Adipocyte (in vitro differentiated cells): ENCODE results near the gene OSTM1.

Experiments used
- DNase-seq: peaks from one replicate; pipeline ENCODE4 v3.0.0-alpha.2; 2015; ENCODE audit warnings: low read depth
- H3K27me3 ChIP-seq: replicated peaks from 2 replicates; pipeline ENCODE4 v1.7.0; 2013; ENCODE audit warnings: mild to moderate bottlenecking, low read length, moderate library complexity; ENCODE audit not compliant: control insufficient read depth, insufficient read depth
- H3K36me3 ChIP-seq: 2 replicates; pipeline ENCODE4 v1.7.0; 2013; ENCODE audit warnings: low read length, mild to moderate bottlenecking, moderate library complexity; ENCODE audit not compliant: control insufficient read depth, insufficient read depth, severe bottlenecking
- H3K4me1 ChIP-seq: 2 replicates; pipeline ENCODE4 v1.7.0; 2013; ENCODE audit warnings: mild to moderate bottlenecking, low read length, moderate library complexity; ENCODE audit not compliant: control insufficient read depth, insufficient read depth
- H3K4me3 ChIP-seq: 2 replicates; pipeline ENCODE4 v1.7.0; 2013; ENCODE audit warnings: mild to moderate bottlenecking, low read length, moderate library complexity
- H3K9ac ChIP-seq: 2 replicates; pipeline ENCODE4 v1.7.0; 2013; ENCODE audit warnings: mild to moderate bottlenecking, low read length, moderate library complexity
- H3K9me3 ChIP-seq: 2 replicates; pipeline ENCODE4 v1.7.0; 2013; ENCODE audit warnings: mild to moderate bottlenecking, low read length, moderate library complexity; ENCODE audit not compliant: control insufficient read depth

The OSTM1 gene, protein sequence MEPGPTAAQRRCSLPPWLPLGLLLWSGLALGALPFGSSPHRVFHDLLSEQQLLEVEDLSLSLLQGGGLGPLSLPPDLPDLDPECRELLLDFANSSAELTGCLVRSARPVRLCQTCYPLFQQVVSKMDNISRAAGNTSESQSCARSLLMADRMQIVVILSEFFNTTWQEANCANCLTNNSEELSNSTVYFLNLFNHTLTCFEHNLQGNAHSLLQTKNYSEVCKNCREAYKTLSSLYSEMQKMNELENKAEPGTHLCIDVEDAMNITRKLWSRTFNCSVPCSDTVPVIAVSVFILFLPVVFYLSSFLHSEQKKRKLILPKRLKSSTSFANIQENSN

DNA sequence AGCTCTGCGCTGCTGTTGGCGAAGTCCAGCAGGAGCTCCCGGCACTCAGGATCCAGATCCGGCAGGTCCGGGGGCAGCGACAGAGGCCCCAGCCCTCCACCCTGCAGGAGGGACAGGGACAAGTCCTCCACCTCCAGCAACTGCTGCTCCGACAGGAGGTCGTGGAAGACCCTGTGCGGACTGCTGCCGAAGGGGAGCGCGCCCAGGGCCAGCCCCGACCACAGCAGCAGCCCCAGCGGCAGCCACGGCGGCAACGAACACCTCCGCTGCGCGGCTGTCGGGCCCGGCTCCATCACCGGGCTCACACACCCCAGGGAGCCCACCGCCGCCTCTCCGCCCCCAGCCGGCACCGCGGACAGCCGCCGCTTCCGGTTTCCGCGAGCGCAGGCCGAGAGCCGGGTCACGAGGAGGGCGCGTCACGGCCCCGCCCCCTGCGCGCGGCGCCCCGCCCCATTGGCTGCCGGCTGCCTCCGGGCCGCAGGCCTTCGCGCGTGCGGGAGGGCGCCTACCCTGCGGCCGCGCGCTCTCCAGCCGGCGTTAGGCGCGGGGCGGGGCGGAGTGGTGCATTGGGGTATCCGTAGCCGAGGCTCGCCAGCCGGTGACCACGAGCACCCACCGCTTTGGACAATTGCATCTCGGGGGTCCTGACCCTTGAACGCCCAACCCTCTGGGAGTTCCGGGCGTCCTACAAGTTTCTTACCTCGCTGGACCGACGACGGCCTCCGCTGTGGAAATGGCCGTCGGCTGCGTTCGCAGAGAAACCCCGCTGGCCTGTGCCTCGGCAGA, at the start of gene OSTM1:
TSS of gene OSTM1 (minus strand) at position 383 of the 786 bp plus-strand sequence. CDS start at position 293, 90 bp downstream.
- Histone ChIP-seq H3K27me3 (no peaks in the 10 kb centered on the region), H3K9ac (peak within 1 kb of the TSS; percentile 96), H3K36me3 (no peaks in the 10 kb centered on the region), H3K4me3 (peak within 1 kb of the TSS; percentile 94), H3K4me1 (peaks cover 14% of the 10 kb centered on the region), H3K9me3 (no peaks in the 10 kb centered on the region)
- DNase-seq, result peak; percentile 97

DNA sequence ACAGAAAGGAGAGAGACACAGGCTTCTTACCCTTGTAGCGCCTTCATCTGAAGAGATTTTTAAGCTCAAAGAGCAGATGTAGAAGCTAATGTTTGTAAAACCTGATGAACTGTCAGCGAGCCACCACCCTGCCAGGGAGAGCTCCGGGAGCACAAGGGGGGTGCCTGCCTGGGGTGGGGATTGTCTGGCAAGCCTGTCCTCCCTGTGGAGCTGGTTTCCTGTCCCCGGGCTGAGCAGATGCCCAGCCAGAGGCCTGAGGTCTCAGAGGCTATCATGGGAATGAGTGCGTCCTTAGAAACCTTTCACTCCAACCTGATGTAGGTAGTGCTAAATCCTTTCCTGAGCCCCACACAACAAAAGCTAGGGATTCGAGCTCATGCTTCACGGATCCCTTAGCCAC, 49.4 kb upstream of the OSTM1 start:
- no peak for DNase-seq
- no peak overlapping the region for H3K4me3 ChIP-seq
- peaks cover 2% of the 10 kb centered on the region for H3K4me1 ChIP-seq
- no peak overlapping the region for H3K9ac ChIP-seq
- no peaks in the 10 kb centered on the region for H3K36me3 ChIP-seq
- peaks cover 89% of the 10 kb centered on the region for H3K27me3 ChIP-seq
- peaks cover 8% of the 10 kb centered on the region for H3K9me3 ChIP-seq

DNA sequence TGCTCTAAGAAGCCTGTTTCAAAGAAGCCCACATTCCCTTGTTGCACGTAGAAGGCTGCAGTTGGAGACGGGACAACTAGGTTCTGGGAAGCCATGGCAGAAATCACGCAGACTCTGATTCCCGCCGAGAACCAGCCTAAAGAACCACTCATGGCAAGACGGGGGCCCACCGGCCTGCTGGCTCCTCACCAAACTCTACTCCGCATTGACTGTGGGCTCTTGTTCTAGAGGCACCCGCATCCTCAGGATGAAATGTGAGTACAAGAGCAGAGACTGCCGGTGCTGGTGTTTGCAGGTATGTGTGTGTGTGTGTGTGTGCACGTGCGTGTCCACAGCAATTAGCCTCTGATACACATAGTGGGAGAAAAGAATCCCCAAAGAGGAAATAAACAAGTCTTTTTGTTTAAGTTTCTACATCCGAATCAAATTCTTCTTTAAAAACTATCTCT, 49.0 kb upstream of the OSTM1 start:
- no peaks in the 10 kb centered on the region for H3K36me3 ChIP-seq
- no peak overlapping the region for H3K4me3 ChIP-seq
- H3K9me3 ChIP-seq, result peaks cover 8% of the 10 kb centered on the region
- DNase-seq, result no peak
- H3K4me1 ChIP-seq, result peaks cover 6% of the 10 kb centered on the region
- H3K27me3 ChIP-seq, result peaks cover 91% of the 10 kb centered on the region
- H3K9ac ChIP-seq, result no peak overlapping the region

DNA sequence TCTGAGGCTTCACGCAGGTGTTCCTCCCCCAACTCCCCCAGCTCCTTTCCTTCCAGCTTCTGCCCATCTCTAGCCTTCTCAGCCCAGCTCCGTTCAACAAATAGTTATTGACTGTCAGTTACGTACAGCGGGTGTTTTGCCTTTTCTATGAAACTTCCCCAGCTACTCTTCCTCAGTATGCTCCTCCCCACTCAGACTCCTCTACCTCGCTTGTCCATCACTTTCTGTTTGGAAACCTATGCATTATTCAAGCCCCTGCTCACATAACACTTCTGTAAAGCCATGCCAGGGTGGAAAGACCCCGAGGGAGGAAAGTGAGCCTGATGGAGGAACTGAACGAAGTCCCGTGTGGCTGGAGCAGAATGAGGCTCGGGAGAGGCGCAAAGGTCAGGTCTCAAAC, 47.1 kb upstream of the OSTM1 start:
- peaks cover 85% of the 10 kb centered on the region for H3K27me3 ChIP-seq
- H3K4me1 ChIP-seq, result peaks cover 11% of the 10 kb centered on the region
- H3K9ac ChIP-seq, result no peak overlapping the region
- DNase-seq, result no peak
- H3K4me3 ChIP-seq, result no peak overlapping the region
- H3K9me3 ChIP-seq, result peaks cover 8% of the 10 kb centered on the region
- no peaks in the 10 kb centered on the region for H3K36me3 ChIP-seq

DNA sequence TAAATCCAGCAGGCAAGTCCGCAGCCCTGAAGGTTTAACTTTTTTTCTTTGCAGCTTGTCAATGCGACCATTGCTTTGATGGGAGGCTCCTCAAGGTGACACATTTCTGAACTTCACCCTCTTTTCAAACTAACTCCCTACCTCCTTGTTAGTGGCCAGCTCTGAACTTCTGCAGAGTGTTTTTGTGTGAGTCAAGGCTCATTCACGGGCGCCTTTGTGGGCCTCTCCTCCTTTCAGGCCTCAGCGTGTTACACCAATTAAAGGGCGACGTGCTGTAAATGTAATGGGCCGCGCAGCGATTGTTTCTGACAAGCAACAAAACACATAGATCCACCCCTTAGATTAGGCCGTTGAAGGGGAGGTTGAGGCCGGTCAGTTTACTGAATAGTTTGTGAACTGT, 45.8 kb upstream of the OSTM1 start:
- H3K27me3 ChIP-seq, result peaks cover 85% of the 10 kb centered on the region
- peaks cover 14% of the 10 kb centered on the region for H3K4me1 ChIP-seq
- H3K36me3 ChIP-seq, result no peaks in the 10 kb centered on the region
- peaks cover 8% of the 10 kb centered on the region for H3K9me3 ChIP-seq
- DNase-seq, result no peak
- H3K9ac ChIP-seq, result no peak overlapping the region
- no peak overlapping the region for H3K4me3 ChIP-seq

DNA sequence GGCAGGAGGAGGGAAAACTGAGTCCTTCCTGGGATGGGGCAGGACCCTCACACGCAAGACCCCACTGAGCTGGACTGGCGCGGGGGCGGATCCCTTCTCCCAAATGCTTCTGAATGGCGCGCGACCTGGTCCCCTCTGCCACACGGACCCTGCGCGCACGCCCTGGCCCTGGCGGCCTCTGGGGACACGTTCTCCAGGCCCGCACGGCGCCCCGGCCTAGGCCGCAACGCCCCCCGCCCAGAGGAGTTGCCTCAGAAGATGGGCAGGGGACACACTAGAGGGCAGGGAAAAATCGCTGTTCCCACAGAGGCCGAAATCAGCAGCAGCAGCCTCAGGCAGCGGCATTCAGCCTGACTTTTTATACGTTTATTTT, 45.2 kb upstream of the OSTM1 start:
- Histone ChIP-seq H3K36me3 (no peaks in the 10 kb centered on the region), H3K9ac (no peak overlapping the region), H3K9me3 (peaks cover 8% of the 10 kb centered on the region), H3K27me3 (peaks cover 82% of the 10 kb centered on the region), H3K4me1 (peaks cover 20% of the 10 kb centered on the region), H3K4me3 (no peak overlapping the region)
- no peak for DNase-seq

DNA sequence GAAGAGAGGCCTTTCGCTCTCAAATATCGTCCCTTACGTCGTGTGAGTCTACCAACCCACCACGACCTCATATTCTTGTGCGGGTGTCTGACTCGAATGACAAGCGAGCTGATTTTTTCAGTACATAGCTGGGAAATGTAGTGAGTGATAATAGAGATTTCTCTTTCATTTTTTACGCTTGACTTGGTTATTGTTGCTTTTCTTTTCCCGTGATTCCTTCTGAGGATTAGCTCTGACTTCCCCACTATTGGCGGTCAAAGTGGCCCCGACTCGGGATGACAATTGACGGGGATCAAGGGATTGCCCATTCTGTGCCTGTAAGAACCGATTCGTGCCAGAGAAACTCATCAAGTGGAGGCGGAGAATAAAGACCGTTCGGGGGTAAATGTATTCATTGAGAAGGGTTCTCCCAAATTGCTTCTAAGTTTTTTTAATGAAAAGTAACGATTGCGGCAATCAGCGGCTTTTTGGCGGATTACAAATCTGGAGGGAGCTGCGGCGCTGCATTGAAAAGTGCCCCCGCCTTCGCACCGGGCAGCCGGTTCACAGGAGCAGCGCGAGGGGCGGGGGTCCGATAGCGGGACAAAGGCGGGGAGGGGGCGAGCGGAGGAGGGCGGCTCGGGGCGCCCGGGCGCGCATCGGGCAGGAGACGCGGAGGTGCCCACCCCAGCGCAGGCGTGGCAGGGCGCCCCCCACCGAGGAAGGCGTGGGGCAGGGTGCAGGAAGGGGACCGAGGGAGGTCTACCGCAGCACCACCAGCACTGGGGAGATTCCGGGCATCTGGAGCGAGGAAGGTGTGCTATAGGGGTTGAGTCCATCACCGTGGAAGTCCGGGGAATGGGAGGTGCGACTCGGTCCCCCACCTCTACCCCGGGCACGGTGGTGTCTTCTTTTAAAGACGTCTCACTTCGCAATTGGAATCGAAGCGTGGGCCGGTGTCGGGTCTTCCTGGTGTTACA, 44.5 kb upstream of the OSTM1 start:
- Histone ChIP-seq H3K4me3 (peak overlapping the region; percentile 81), H3K27me3 (peaks cover 76% of the 10 kb centered on the region), H3K9me3 (peaks cover 2% of the 10 kb centered on the region), H3K9ac (no peak overlapping the region), H3K4me1 (peaks cover 23% of the 10 kb centered on the region), H3K36me3 (no peaks in the 10 kb centered on the region)
- no peak for DNase-seq

DNA sequence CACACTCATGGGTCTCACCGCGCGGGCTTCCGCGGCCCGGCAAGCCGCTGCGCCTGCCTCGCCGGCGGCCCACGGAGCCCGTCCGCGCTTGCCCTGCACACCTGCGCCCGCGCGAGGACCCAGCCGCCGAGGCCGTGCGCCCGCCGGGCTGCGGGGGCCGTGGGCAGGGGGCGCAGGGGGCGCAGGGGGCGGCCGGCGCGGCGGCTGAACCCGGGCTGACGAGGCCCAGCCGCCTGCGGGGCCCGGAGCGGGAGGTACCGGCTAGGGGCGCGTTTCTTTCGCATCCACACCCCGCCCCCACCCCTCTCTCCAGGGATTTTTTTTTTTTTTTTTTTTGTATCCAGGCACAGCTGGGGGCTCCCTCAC, 43.8 kb upstream of the OSTM1 start:
- peaks cover 68% of the 10 kb centered on the region for H3K27me3 ChIP-seq
- DNase-seq, result no peak
- peaks cover 23% of the 10 kb centered on the region for H3K4me1 ChIP-seq
- no peak overlapping the region for H3K9ac ChIP-seq
- no peaks in the 10 kb centered on the region for H3K36me3 ChIP-seq
- H3K4me3 ChIP-seq, result peak overlapping the region; percentile 81
- H3K9me3 ChIP-seq, result no peaks in the 10 kb centered on the region

DNA sequence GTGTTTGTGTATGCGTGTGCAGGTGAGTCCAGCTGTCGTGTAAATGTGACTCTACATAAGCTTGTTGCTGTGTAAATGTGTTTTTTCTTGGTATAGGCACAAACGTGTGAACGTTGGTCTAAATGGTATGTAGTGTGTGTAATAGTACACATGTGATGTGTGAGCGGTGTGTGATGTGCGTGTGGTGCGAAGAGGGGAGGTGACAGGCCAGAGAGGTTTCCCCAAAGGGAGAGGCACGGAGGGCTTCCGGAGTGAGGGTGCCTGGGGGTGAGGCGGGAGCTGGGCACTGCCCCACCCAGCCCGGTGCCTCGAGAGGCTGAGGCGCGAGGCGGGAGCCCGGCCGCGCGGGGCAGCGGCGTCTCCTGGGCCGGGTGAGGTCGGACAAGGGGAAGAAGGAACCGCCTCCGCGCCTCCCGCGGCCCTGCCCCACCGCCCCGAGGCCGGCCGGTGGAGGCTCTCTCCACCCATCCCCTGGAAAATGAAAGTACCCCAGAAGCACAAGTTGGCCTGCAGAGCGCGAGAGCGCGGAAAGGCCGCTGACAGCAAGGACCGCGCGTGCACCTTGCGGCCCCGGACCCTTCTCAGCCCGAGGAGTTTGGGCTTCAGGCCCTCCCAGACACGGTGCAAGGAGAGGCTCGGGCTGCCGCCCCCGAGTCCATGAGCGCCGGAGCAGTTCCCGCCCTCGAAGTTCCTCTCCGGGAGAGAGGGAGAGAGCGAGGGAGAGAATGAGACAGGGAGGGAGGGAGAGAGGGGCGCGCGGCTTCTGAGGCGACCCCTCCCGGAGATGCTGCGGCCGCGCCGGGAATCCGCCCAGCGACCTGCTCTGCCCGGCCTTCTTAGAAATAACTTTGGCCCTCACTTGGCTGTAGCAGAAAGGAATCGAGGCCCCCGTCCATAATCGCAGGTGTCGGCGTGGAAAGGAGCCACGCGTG, 43.2 kb upstream of the OSTM1 start:
- peak; percentile 55 for DNase-seq
- H3K4me1 ChIP-seq, result peaks cover 25% of the 10 kb centered on the region

More for the DNA sequence above, 43.2 kb upstream of the OSTM1 start:
- Histone ChIP-seq H3K9ac (no peak overlapping the region), H3K9me3 (no peaks in the 10 kb centered on the region), H3K27me3 (peaks cover 62% of the 10 kb centered on the region), H3K36me3 (no peaks in the 10 kb centered on the region), H3K4me3 (peak overlapping the region; percentile 80)
